HG03280 (cell line): ENCODE data around the gene HLF.

Experiments used
- ATAC-seq: cut with Tn5 transposase; IDR thresholded peaks from one replicate; pipeline ENCODE4 v1.9.1; 2021; ENCODE audit warnings: mild to moderate bottlenecking, moderate library complexity; ENCODE audit not compliant: unreplicated experiment

The HLF gene

GRCh38 chr17:55305321-55306087 lies 40.7 kb downstream of the HLF start:
- ATAC-seq = no peak

DNA sequence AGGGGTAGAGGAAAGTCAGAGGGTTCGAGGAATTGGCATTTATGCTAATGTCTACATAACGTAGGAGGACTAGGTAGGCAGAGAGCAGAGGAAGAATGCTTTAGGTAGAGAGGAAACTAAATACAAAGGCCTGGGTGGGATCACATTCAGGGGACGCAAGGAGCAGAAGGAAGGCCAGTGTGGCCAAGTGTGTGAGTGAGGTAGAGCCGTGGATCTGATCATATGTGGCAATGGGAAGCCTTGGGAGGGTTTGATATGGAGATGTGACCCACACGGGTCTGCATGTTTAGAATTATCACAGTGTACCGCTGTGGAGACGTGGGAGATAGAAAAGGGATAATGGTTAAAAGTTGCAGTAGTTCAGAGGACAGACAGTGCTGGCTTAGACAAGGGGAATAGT lies 43.1 kb downstream of the HLF start:
- ATAC-seq = no peak

DNA sequence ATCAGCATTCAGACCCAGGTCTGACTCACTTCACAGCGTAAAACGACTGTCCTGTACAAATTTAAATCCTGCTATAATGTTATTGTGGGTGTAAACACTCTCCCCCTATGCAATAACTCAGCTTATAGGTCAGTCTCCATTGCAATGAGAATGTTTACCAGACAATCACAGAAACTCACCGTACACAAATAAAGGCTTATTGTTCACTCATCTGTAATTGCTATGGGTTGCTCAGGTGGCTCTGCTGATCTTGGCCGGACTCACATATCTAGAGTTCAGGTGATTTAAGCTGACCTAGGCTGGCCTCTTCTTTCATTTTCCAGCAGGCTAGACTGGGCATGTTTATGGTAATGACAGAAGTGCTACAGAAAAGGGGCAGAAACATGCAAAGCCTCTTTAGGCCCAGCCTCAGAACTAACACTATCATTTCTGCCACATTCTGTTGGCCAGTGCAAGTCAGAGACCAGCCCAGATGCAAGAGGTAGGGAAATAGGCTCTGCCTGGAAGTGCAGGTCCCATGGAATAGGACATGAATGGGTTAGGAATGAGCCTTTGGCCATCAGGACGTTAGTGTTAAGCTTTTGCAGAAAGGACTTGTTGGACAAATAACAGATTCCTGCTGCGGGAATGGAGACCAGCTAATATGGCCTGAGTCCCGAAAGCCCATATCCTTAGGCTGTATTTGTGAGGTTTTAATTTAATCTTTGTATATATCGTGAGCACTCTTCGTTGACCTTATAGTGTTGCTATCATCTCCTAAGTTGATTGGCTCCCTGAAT lies 44.0 kb downstream of the HLF start:
- ATAC-seq = no peak

GRCh38 chr17:55311767-55312375 lies 47.1 kb downstream of the HLF start:
- ATAC-seq = no peak

DNA sequence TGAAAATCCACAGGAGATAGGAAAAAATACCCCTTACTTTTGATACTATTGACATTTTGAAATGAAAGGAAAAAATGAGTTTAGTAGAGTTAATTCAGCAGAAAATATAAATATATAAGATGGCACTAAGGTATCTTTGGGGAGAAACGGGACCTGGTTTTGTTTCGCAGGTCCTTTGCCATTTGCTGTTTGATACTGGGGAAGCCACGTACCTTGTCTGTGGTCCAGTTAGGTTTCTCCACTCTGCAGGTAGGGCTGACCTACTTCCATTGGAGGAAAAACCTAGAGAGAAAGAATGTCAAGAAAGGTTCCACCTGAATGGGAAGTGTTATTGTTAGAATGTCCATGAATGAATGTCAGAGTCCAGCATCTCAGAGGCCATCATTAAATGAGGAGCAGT lies 48.1 kb downstream of the HLF start:
- ATAC-seq = no peak

DNA sequence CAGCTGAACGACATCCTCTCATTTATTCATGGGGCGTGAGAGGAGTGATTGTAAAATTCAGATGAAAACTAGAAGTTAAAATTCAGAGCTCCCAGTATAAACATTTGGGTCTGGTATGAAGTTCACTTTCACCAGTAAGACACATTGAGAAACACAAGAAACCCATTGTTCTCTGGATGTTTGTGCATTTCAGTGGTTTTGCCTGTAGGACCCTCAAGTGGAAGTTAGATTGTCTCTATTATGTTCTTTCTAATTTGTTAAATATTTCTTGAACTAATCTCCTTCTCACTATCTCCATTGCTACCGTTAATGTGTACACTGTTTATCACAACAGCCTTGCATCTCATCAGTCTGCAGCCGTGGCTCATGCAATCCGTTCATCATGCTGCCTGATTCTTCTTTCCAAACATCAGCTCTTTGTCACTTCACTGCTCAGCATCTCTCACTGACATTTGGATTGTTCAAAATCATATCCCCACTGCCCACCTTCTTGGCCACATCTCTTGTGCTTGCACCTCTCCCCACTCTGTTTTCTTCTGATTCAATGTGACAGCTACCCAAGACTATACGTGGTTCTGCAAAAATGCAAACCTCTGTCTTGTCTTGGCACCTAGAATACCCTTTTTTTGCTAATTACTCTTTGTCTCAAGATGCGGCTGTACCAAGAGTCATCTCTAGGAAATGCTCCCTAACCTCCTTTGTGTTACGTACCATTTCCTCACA lies 49.5 kb downstream of the HLF start:
- no peak for ATAC-seq

- no peak for ATAC-seq
Measured at GRCh38 chr17:55314784-55315491, 50.2 kb downstream of the HLF start.

DNA sequence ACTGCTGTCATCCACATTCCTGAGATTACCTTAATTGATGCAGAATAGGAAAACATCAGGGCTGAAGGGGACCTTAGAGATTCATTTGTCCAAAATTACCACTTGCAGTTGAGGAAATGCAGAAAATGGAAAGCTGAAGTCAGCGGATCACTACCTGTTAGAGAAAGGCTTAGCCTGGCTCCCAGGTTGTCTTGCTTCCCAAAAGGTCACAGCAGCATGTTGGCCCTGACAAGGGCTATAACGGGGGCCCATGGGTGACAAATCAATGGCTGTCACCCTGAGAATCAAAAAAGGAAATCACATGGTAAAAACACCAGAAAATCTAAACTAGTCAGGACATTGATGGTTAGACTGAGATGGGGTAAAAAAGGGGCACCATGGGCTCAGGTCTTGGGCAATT lies 51.7 kb downstream of the HLF start:
- ATAC-seq = no peak

DNA sequence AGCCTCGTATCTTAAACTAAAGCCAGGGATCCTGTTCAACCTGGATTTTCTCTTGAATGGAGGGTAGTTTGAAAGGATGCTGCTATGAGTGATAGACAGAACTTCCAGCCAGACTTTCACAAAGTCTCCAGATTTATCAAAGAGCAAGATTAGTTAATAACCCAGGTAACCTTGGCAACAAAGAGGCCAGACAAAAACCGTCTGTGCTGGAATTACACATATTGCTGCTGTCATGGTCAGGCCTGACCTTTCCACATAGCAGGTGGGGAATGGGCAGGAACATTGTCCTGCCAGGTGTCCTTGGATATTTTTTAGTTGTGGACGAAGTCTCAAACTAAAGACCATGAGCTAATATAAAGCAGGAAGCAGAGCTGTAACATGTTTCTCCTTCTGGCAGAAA lies 52.5 kb downstream of the HLF start:
- no peak for ATAC-seq

DNA sequence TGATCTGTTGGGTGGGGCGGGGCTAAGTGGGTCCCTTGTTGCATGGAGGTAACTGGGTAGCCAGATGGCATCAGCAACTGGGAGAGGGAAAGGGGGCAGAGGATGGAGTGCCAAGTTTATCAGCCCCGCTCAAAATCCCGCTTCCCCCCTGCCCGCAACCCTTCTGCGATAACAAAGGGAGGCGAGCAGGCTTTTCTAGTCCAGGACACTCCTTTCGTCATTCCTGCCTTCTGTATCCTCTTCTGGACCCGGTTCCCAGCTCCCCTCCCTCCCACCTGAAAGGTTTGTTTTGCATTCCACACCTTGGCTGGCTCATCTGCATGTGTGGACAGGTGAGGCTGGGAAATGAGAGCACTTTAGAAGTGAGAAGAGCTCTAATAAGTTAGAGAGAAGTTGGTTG lies 53.3 kb downstream of the HLF start:
- ATAC-seq = no peak

DNA sequence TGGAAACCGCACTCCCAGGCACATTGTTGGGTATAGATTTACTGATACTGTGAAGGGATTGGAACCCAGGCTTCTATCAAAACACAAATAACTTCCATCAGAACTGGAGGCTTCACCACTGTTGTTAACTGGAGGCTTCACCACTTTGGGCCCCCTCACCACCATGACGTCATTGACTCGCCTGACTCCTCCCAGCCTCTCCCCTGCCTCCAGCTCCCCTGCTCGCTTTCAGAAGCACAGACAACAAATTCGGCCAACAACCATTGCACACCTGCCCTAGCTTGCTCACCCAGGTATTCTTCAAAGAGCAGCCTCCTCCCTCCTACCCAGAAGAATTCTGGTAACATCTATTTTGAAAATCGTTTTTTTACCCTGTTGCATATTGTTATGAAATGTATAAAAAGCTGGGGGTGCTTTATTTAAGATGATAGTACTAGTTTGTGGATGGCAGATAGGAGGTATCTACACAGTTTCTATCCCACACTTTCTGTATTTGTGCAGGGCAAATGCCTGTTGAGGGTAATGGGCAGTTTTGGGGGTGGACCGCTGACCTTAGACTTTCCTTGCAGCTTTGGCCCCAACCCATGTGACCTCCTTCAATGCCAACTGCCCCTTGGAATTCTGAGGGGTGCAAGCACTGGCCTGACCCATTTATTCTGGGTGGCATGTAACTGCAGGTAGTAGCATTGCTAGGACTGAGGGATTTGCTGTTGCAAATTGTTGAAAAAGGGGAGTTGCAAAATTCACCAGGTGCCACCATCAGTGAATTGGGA lies 54.1 kb downstream of the HLF start:
- ATAC-seq = no peak

GRCh38 chr17:55319933-55320593 lies 55.3 kb downstream of the HLF start:
- ATAC-seq = no peak

GRCh38 chr17:55320594-55321426 lies 56.0 kb downstream of the HLF start:
- no peak for ATAC-seq

DNA sequence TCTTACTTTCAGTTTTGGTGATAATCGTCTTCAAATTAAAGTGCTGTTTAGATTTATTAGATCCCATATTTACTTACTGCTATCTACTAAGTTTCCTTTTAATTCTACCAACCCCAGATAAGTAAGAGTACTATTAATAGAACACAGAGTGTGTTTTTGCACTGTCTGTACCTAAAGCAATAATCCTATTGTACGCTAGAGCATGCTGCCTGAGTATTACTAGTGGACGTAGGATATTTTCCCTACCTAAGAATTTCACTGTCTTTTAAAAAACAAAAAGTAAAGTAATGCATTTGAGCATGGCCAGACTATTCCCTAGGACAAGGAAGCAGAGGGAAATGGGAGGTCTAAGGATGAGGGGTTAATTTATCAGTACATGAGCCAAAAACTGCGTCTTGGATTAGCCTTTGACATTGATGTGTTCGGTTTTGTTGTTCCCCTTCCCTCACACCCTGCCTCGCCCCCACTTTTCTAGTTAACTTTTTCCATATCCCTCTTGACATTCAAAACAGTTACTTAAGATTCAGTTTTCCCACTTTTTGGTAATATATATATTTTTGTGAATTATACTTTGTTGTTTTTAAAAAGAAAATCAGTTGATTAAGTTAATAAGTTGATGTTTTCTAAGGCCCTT lies 56.8 kb downstream of the HLF start:
- no peak for ATAC-seq

GRCh38 chr17:55322453-55322985 lies 57.8 kb downstream of the HLF start:
- ATAC-seq = no peak

DNA sequence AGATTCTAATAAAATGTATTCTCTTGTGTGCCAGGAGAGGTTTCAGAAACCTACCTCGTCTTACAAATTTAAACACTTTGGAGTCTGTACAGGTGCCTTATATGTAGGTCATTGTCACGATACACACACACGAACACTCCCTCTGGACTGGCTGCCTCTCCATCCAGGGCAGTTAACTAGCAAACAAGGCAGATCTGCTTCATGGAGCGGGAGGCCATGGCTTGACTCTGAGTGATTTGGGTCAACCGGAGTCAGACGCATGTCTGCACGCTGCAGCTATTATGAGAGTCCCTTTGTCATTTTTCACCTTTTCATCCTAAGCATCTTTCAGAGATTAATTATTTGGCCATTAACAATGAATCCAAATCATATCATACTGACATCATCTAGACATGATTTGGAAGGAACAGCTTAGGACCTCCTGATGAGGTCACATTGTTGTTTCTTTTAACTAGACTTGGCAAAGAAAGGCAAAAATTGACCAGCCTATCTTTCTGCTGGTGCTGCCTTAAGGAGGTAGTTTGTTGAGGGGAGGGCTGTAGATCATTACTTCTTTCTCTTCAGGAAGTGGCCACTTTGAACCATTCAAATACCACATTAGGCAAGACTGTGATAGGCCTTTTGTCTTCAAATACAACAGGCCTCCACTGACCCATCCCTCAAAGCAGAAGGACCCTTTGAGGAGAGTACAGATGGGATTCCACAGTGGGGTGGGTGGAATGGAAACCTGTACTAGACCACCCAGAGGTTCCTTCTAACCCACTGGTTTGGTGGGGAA lies 58.9 kb downstream of the HLF start:
- no peak for ATAC-seq
